Karpas-422 (cell line): ENCODE results near the gene RNF114. TPM values are rescaled to one million over a fixed set of nuclear protein-coding genes. Genes with fewer than 3 reads are reported as not detected.

Experiments
- DNase-seq: peaks from one replicate; pipeline ENCODE4 v3.0.0-alpha.2; 2015
- H2AFZ ChIP-seq: fragments of 200-600 bp; sonication (generic); 2 replicates; pipeline ENCODE4 v1.6.1; 2014; ENCODE audit warnings: antibody characterized with exemption, low read length, mixed read lengths
- H3K27ac ChIP-seq: fragments of 200-600 bp; sonication (generic); 2 replicates; pipeline ENCODE4 v1.5.1; 2014; ENCODE audit warnings: mild to moderate bottlenecking, low read length, moderate library complexity
- H3K27me3 ChIP-seq: fragments of 200-600 bp; sonication (generic); 2 replicates; pipeline ENCODE4 v1.6.1; 2014; ENCODE audit warnings: low read length, mixed read lengths
- H3K36me3 ChIP-seq: fragments of 200-600 bp; sonication (generic); 2 replicates; pipeline ENCODE4 v1.6.1; 2014; ENCODE audit warnings: low read length, mixed read lengths; ENCODE audit not compliant: insufficient read depth
- H3K4me1 ChIP-seq: fragments of 200-600 bp; sonication (generic); 2 replicates; pipeline ENCODE4 v1.6.1; 2014; ENCODE audit warnings: mild to moderate bottlenecking, low read length, mixed read lengths
- H3K4me2 ChIP-seq: fragments of 200-600 bp; sonication (generic); 2 replicates; pipeline ENCODE4 v1.6.1; 2014; ENCODE audit warnings: low read length, low read depth, mild to moderate bottlenecking; ENCODE audit not compliant: poor library complexity, severe bottlenecking
- H3K4me3 ChIP-seq: fragments of 200-600 bp; sonication (generic); 2 replicates; pipeline ENCODE4 v1.5.1; 2014; ENCODE audit warnings: mild to moderate bottlenecking, antibody characterized with exemption, low read length, mixed read lengths
- H3K79me2 ChIP-seq: fragments of 200-600 bp; sonication (generic); 2 replicates; pipeline ENCODE4 v1.6.1; 2014; ENCODE audit warnings: mild to moderate bottlenecking, low read length, mixed read lengths
- H3K9ac ChIP-seq: fragments of 200-600 bp; sonication (generic); 2 replicates; pipeline ENCODE4 v1.6.0; 2014; ENCODE audit warnings: low read length
- H3K9me2 ChIP-seq: fragments of 200-600 bp; sonication (generic), shearing (Covaris generic); replicated peaks from 2 replicates; pipeline ENCODE4 v1.6.0; 2014; ENCODE audit warnings: mild to moderate bottlenecking, low read length, moderate library complexity; ENCODE audit not compliant: insufficient read depth
- H3K9me3 ChIP-seq: fragments of 300-700, 200-600 bp; sonication (generic); 2 replicates; pipeline ENCODE4 v1.6.1; 2014; ENCODE audit warnings: low read length, mixed read lengths
- H4K20me1 ChIP-seq: fragments of 200-600 bp; sonication (generic); 2 replicates; pipeline ENCODE4 v1.6.1; 2014; ENCODE audit warnings: mild to moderate bottlenecking, antibody characterized with exemption, low read length, low read depth; ENCODE audit not compliant: insufficient read depth
- total RNA-seq: library from RNA; depleted of rRNA; stranded (reverse); fragments of >200 nt; shearing (Covaris generic); gene quantifications from 2 replicates; pipeline ENCODE4 v1.2.3, GENCODE V29; 2014; ENCODE audit warnings: low replicate concordance

The RNF114 gene
- total RNA-seq, 1 experiment from 2014 or later = 38.1 TPM

- no peaks in the 10 kb centered on the region for H3K79me2 ChIP-seq
- H3K4me2 ChIP-seq = no peak overlapping the region
These were observed 49.4 kb downstream of the RNF114 start for GRCh38 chr20:49985617-49986016.

GRCh38 chr20:49986049-49986448, 49.9 kb downstream of the RNF114 start:
- no peak overlapping the region for H3K4me2 ChIP-seq
- DNase-seq = peak; percentile 37
- no peak overlapping the region for H2AFZ ChIP-seq
- no peaks in the 10 kb centered on the region for H3K9me3 ChIP-seq
- H3K9me2 ChIP-seq = no peaks in the 10 kb centered on the region
- H3K9ac ChIP-seq = no peak overlapping the region
- H3K4me3 ChIP-seq = no peak overlapping the region
- no peaks in the 10 kb centered on the region for H3K79me2 ChIP-seq
- H3K4me1 ChIP-seq = peaks cover 12% of the 10 kb centered on the region
- H3K36me3 ChIP-seq = no peaks in the 10 kb centered on the region
- H3K27ac ChIP-seq = no peak overlapping the region
- peaks cover 7% of the 10 kb centered on the region; the same call in 1 of the 2 replicates for H4K20me1 ChIP-seq
- no peaks in the 10 kb centered on the region for H3K27me3 ChIP-seq

More at GRCh38 chr20:49985617-49986016, 49.4 kb downstream of the RNF114 start:
- Histone ChIP-seq H4K20me1 (peaks cover 7% of the 10 kb centered on the region; the same call in 1 of the 2 replicates), H3K9me3 (no peaks in the 10 kb centered on the region), H3K4me3 (no peak overlapping the region), H3K9me2 (no peaks in the 10 kb centered on the region), H3K36me3 (no peaks in the 10 kb centered on the region), H2AFZ (no peak overlapping the region), H3K27me3 (no peaks in the 10 kb centered on the region), H3K27ac (no peak overlapping the region), H3K9ac (no peak overlapping the region), H3K4me1 (peaks cover 12% of the 10 kb centered on the region)
- peak; percentile 2 for DNase-seq

GRCh38 chr20:49987015-49987867, 51.0 kb downstream of the RNF114 start:
- Histone ChIP-seq H3K27me3 (no peaks in the 10 kb centered on the region), H4K20me1 (peaks cover 7% of the 10 kb centered on the region; the same call in 1 of the 2 replicates), H3K4me3 (no peak overlapping the region), H3K4me2 (no peak overlapping the region), H3K9ac (no peak overlapping the region), H2AFZ (no peak overlapping the region), H3K9me2 (no peaks in the 10 kb centered on the region), H3K9me3 (no peaks in the 10 kb centered on the region), H3K36me3 (no peaks in the 10 kb centered on the region), H3K79me2 (no peaks in the 10 kb centered on the region), H3K27ac (no peak overlapping the region), H3K4me1 (peaks cover 8% of the 10 kb centered on the region)
- DNase-seq = peak; percentile 32

GRCh38 chr20:49987868-49988690, 51.9 kb downstream of the RNF114 start:
- no peaks in the 10 kb centered on the region for H3K36me3 ChIP-seq
- H3K4me3 ChIP-seq = no peak overlapping the region
- H3K4me1 ChIP-seq = peaks cover 1% of the 10 kb centered on the region
- H3K9me3 ChIP-seq = no peaks in the 10 kb centered on the region
- H3K79me2 ChIP-seq = no peaks in the 10 kb centered on the region
- no peak overlapping the region for H3K4me2 ChIP-seq
- H3K27ac ChIP-seq = no peak overlapping the region
- peak; percentile 9 for DNase-seq
- no peaks in the 10 kb centered on the region for H3K27me3 ChIP-seq
- H2AFZ ChIP-seq = no peak overlapping the region
- H3K9ac ChIP-seq = no peak overlapping the region
- peaks cover 7% of the 10 kb centered on the region; the same call in 1 of the 2 replicates for H4K20me1 ChIP-seq
- H3K9me2 ChIP-seq = no peaks in the 10 kb centered on the region

- Histone ChIP-seq H3K4me2 (no peak overlapping the region), H2AFZ (no peak overlapping the region), H3K79me2 (no peaks in the 10 kb centered on the region), H3K27ac (no peak overlapping the region), H3K9me2 (no peaks in the 10 kb centered on the region), H3K4me3 (no peak overlapping the region), H3K4me1 (no peaks in the 10 kb centered on the region), H3K36me3 (no peaks in the 10 kb centered on the region), H3K9ac (no peak overlapping the region), H4K20me1 (peaks cover 3% of the 10 kb centered on the region; the same call in 1 of the 2 replicates), H3K27me3 (no peaks in the 10 kb centered on the region), H3K9me3 (no peaks in the 10 kb centered on the region)
- peak; percentile 30 for DNase-seq
These were observed 53.3 kb downstream of the RNF114 start for GRCh38 chr20:49989234-49990065.

GRCh38 chr20:49990271-49990720, 54.1 kb downstream of the RNF114 start:
- no peaks in the 10 kb centered on the region for H3K9me2 ChIP-seq
- no peaks in the 10 kb centered on the region for H3K4me1 ChIP-seq
- no peaks in the 10 kb centered on the region for H3K9me3 ChIP-seq
- H3K27ac ChIP-seq = no peak overlapping the region
- no peak overlapping the region for H3K9ac ChIP-seq
- H3K27me3 ChIP-seq = no peaks in the 10 kb centered on the region
- H3K4me2 ChIP-seq = no peak overlapping the region
- no peaks in the 10 kb centered on the region for H3K79me2 ChIP-seq
- peak; percentile 21 for DNase-seq
- no peak overlapping the region for H2AFZ ChIP-seq
- no peaks in the 10 kb centered on the region for H4K20me1 ChIP-seq
- H3K36me3 ChIP-seq = no peaks in the 10 kb centered on the region
- no peak overlapping the region for H3K4me3 ChIP-seq

GRCh38 chr20:49993301-49993751, 57.1 kb downstream of the RNF114 start:
- no peaks in the 10 kb centered on the region for H3K36me3 ChIP-seq
- no peaks in the 10 kb centered on the region for H3K9me2 ChIP-seq
- no peak overlapping the region for H3K9ac ChIP-seq
- H3K4me2 ChIP-seq = no peak overlapping the region
- no peaks in the 10 kb centered on the region for H3K4me1 ChIP-seq
- no peak overlapping the region for H2AFZ ChIP-seq
- H4K20me1 ChIP-seq = no peaks in the 10 kb centered on the region
- H3K27me3 ChIP-seq = no peaks in the 10 kb centered on the region
- no peaks in the 10 kb centered on the region for H3K9me3 ChIP-seq
- DNase-seq = peak; percentile 58
- H3K27ac ChIP-seq = no peak overlapping the region
- no peak overlapping the region for H3K4me3 ChIP-seq
- H3K79me2 ChIP-seq = no peaks in the 10 kb centered on the region
